GM12875 (cell line): ENCODE data around the gene MOGAT3.

Source experiments
- H3K4me3 ChIP-seq: one replicate; pipeline ENCODE4 v1.5.1; 2011; ENCODE audit warnings: low read depth, low read length, control low read depth
- TF ChIP-seq, protein P1 (sequence below): IDR thresholded peaks from 2 replicates; pipeline ENCODE4 v1.5.1; 2011; ENCODE audit warnings: low read depth, mild to moderate bottlenecking, control low read depth, inconsistent platforms, low read length, moderate library complexity, borderline replicate concordance; ENCODE audit not compliant: insufficient read depth

MOGAT3 gene

DNA sequence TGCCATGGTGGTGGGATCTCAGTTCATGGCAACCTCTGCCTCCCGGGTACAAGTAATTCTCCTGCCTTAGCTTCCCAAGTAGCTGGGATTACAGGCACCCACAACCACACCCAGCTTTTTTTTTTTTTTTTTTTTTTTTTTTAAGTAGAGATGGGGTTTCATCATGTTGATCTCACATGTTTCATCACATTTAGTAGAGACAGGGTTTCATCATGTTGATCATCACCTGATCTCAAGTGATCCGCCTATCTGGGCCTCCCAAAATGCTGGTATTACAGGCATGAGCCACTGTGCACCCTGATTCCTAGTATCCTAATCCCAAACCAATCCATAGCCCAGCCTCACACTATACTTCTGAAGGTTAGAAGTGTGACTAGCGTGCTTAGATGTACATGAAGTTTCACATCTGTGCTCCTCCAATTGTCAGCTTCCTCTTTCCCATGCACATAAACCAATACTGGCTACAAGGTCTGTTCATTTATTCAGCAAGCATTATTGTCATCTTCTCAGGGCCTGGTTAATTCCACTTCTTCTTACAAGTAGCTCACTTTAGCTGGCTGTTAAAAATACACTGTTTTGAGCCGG lies 13.9 kb downstream of the MOGAT3 start:
- no peak overlapping the region for H3K4me3 ChIP-seq
- TF ChIP-seq, protein P1, sequence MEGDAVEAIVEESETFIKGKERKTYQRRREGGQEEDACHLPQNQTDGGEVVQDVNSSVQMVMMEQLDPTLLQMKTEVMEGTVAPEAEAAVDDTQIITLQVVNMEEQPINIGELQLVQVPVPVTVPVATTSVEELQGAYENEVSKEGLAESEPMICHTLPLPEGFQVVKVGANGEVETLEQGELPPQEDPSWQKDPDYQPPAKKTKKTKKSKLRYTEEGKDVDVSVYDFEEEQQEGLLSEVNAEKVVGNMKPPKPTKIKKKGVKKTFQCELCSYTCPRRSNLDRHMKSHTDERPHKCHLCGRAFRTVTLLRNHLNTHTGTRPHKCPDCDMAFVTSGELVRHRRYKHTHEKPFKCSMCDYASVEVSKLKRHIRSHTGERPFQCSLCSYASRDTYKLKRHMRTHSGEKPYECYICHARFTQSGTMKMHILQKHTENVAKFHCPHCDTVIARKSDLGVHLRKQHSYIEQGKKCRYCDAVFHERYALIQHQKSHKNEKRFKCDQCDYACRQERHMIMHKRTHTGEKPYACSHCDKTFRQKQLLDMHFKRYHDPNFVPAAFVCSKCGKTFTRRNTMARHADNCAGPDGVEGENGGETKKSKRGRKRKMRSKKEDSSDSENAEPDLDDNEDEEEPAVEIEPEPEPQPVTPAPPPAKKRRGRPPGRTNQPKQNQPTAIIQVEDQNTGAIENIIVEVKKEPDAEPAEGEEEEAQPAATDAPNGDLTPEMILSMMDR = no peak

DNA sequence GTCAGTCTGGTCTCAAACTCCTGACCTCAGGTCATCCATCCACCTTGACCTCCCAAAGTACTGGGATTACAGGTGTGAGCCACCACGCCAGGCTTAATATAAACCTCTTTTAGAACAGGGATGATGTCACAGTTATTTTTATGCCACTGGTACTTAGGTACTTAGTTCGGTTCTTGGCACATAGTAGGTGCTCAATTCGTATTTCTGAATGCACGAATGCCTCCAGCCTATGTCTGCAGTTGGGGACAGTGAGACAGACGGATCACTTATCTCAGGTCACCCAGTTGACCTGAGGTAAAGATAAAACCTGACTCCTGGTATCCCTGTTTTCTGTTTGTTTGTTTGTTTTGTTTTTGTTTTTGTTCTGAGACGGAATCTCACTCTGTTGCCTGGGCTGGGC lies 14.6 kb downstream of the MOGAT3 start:
- H3K4me3 ChIP-seq = no peak overlapping the region
- TF ChIP-seq, protein P1 = no peak

DNA sequence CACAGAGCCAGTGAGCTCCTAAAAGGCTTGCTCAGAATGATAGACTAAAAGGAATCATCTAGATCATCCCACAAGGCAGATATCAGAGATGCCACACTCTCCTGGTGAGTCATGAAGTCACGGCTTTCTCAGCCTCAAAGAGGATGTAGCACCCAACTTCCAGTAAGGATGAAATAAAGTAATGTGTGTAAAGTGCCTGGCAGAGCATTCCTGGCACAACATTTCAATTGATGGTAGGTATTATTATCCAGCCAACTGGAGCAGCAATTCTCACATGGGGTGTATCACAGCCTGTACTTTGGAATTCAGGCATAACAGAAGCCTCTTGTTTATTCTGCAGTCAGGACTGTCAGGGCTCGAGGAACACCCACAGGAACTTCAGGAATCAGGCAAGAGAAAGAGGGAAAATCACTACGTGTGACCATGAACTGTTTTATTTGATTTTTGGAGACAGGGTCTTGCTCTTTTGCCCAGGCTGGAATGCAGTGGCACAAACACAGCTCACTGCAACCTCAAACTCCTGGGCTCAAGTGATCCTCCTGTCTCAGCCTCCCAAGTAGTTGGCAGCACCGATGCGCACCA lies 15.5 kb downstream of the MOGAT3 start:
- H3K4me3 ChIP-seq = no peak overlapping the region
- TF ChIP-seq, protein P1 = no peak

DNA sequence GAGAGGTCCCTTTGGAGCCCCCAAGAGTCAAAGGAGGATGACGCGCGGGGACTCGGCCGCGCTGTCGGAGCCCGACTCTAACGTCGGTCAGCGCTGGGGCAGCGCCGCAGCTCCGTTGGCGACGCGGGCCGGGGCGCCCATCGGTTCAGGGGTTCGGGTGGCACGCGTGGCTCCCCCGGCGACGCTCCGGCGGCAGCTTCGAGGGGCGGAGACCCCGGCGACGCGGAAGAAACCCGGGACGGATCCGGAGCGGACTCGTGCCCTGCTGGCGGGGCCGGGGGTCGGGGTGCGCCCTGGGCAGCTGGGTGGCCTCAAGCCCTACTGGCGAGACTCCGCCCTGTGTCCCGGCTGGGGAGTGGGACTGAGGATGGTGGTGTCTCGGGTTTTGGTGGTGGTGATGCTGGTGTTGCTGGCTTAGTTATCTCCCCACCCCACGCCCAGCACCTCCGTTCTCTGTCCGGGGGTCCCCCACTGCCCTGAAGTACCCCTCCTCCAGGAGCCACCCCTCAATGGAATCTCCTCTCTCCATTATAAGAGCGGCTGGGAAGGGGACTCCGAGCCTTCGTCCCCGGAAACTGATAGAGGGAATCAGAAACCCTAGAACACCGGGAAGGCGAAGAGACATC lies 20.6 kb downstream of the MOGAT3 start, which contains the start of gene NAT16:
Gene NAT16 (minus strand): TSS at position 164 of the 626 bp plus-strand sequence. CDS start 5,486 bp downstream, outside the sequence.
- H3K4me3 ChIP-seq = no peak within 1 kb of the TSS
- TF ChIP-seq, protein P1 = no peak

DNA sequence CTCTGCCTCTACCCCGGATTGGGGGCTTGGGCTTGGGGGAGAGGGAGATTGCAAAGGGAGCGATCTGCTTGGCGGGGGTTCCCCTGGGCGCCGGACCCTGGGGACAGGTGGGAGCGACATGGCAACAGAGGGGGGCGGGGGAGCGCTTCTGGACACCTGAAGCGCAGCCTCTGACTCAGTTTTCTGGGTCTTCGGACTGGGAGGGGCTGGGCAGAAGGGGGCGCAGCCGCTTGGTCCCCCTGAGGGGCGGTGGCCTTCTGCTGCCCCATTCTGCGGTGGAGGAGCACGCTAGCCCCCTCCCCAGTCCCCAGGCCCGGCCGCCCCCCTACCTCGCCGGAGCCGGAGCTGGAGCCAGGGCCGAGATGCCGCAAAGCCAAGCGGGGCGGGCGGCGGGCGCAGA lies 21.1 kb downstream of the MOGAT3 start:
- H3K4me3 ChIP-seq = no peak overlapping the region
- TF ChIP-seq, protein P1 = no peak

DNA sequence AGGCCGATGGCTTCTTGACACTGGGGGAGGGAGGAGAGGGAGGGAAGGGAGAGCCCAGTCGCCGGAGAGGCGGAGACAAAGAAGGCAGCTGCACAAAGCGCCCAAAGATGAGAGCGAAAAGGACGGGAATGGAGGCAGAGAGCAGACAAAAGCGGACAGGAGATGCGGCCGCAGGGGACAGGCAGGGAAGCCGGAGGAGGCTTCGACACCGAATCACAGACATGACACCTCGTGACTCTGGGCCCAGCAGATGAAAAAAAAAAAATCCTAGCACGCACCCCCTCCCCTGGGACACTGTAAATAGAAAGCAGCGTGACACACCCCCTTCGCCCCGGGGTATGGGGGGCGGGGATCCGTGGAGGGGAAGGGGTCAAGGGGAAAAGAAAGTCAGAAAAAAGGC lies 21.7 kb downstream of the MOGAT3 start:
- TF ChIP-seq, protein P1 = no peak
- H3K4me3 ChIP-seq = no peak overlapping the region

DNA sequence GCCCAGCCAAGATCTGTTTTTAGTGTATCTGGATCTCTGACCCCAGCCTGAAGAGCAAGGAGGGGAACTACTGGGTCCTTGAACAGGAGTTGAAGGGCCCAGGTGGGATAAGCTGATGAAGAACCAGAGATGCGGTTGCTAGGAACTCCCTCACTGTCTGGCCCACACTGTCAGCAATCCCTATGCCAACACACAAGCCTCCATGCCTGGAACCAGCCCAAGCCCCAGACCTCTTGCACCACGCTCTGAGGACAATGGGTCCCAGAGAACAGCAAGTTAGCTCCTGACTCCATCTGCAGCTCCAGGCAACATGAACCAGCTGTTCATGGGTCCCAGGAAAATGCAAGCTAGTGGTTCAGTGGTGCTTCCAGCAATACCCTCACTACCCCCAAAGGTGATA lies 23.2 kb downstream of the MOGAT3 start:
- TF ChIP-seq, protein P1 = no peak
- H3K4me3 ChIP-seq = no peak overlapping the region
